ENCODE measurements around the gene FPGS.

The FPGS gene

DNA sequence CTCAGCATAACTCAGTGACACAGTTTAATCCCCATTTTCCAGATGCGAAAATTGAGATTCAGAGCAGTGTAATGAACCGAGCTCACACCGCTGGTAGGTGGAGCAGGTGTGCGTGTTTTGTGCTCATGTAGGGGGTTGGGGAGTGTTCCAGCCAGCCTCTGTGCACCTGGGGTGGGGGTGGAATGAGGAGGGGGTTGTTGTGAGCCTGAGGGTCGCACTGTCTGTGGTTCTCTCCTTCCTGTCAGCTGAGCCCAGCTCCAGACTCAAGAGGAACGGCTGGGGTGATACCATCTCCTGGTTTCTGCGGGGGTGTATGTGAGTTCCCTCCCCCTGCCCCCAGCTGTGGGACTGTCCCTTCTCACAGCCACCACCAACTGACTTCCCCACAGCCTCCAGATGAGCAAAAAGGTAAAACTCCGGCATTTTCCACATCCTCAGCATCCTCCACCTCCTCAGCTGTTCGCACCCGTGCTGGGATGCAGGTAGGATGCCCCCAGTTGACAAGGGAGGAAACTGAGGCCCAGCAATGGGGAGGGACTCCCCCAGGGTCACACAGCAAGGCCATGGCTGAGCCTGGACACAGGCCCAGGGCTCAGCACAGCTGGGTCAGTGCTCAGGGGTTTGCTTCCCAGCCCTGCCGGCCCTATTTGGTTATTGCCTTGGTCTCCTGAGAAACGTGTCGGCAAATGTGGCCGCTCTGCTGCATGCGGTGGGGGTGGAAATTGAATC is 26.3 kb upstream of the FPGS start:
- Histone ChIP-seq H3K9me3 (ENCODE audit: severe bottlenecking) (no peaks in the 10 kb centered on the region), H3K27me3 (ENCODE audit: insufficient read depth, poor library complexity, severe bottlenecking) (no peaks in the 10 kb centered on the region), H3K4me3 (ENCODE audit: severe bottlenecking) (no peak overlapping the region), H3K27ac (ENCODE audit: poor library complexity, severe bottlenecking) (no peak overlapping the region), H3K4me1 (ENCODE audit: insufficient read depth, poor library complexity, severe bottlenecking) (no peaks in the 10 kb centered on the region), H3K36me3 (ENCODE audit: low read depth) (no peaks in the 10 kb centered on the region)
- ATAC-seq (ENCODE audit: low read depth), result no peak
- TF ChIP-seq, protein P1, sequence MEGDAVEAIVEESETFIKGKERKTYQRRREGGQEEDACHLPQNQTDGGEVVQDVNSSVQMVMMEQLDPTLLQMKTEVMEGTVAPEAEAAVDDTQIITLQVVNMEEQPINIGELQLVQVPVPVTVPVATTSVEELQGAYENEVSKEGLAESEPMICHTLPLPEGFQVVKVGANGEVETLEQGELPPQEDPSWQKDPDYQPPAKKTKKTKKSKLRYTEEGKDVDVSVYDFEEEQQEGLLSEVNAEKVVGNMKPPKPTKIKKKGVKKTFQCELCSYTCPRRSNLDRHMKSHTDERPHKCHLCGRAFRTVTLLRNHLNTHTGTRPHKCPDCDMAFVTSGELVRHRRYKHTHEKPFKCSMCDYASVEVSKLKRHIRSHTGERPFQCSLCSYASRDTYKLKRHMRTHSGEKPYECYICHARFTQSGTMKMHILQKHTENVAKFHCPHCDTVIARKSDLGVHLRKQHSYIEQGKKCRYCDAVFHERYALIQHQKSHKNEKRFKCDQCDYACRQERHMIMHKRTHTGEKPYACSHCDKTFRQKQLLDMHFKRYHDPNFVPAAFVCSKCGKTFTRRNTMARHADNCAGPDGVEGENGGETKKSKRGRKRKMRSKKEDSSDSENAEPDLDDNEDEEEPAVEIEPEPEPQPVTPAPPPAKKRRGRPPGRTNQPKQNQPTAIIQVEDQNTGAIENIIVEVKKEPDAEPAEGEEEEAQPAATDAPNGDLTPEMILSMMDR (IDR thresholded peaks at IDR 0.05; ENCODE audit: poor library complexity, severe bottlenecking), result no peak
- DNase-seq (ENCODE audit: low spot score), result no peak

DNA sequence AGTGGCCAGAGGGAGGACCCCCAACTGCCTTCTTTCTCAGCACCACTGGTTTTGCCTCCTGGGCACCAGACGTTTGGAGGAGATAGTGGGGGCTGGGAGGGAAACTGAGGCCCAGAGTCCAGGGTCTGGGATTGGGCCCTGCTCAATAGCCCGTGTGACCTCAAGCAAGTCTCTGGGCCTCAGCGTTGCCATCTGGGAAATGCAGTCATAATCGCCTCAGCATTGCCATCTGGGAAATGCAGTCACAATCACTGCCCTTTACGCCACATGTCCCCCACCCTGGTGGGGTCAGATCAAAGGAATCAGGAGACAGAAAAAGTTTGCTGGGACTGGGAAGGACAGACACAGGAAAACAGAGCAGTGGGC is 25.8 kb upstream of the FPGS start:
- no peaks in the 10 kb centered on the region for H3K36me3 ChIP-seq (ENCODE audit: low read depth)
- ATAC-seq (ENCODE audit: low read depth), result no peak
- no peaks in the 10 kb centered on the region for H3K27me3 ChIP-seq (ENCODE audit: insufficient read depth, poor library complexity, severe bottlenecking)
- no peaks in the 10 kb centered on the region for H3K9me3 ChIP-seq (ENCODE audit: severe bottlenecking)
- no peaks in the 10 kb centered on the region for H3K4me1 ChIP-seq (ENCODE audit: insufficient read depth, poor library complexity, severe bottlenecking)
- H3K27ac ChIP-seq (ENCODE audit: poor library complexity, severe bottlenecking), result no peak overlapping the region
- no peak overlapping the region for H3K4me3 ChIP-seq (ENCODE audit: severe bottlenecking)
- TF ChIP-seq, protein P1 (IDR thresholded peaks at IDR 0.05; ENCODE audit: poor library complexity, severe bottlenecking), result no peak
- DNase-seq (ENCODE audit: low spot score), result no peak

DNA sequence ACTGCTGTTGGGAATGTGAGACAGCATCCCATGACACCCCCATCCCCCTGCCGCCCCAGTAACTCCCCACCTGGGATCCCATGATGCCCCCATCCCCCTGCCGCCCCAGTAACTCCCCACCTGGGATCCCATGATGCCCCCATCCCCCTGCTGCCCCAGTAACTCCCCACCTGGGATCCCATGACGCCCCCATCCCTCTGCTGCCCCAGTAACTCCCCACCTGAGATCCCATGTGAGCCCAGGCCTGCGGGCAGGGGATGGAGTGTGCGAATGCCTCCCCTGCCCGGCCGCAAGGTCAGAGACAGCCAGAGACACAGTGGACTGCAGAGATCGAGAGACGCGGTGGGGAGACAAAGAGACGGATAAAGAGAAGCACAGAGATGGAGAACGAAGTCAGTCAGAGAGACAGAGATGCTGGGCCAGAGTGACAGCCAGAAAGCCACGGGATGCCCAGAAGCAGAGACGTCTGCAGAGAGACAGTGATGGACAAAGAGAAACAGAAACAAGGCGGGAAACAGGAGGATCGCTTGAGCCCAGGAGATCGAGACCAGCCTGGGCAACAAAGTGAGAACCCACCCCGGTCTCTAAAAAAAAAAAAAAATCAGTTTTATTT is 25.2 kb upstream of the FPGS start:
- Histone ChIP-seq H3K4me1 (ENCODE audit: insufficient read depth, poor library complexity, severe bottlenecking) (no peaks in the 10 kb centered on the region), H3K27ac (ENCODE audit: poor library complexity, severe bottlenecking) (no peak overlapping the region), H3K9me3 (ENCODE audit: severe bottlenecking) (no peaks in the 10 kb centered on the region), H3K27me3 (ENCODE audit: insufficient read depth, poor library complexity, severe bottlenecking) (no peaks in the 10 kb centered on the region), H3K36me3 (ENCODE audit: low read depth) (no peaks in the 10 kb centered on the region), H3K4me3 (ENCODE audit: severe bottlenecking) (no peak overlapping the region)
- no peak for DNase-seq (ENCODE audit: low spot score)
- no peak for ATAC-seq (ENCODE audit: low read depth)
- TF ChIP-seq, protein P1 (IDR thresholded peaks at IDR 0.05; ENCODE audit: poor library complexity, severe bottlenecking), result no peak

DNA sequence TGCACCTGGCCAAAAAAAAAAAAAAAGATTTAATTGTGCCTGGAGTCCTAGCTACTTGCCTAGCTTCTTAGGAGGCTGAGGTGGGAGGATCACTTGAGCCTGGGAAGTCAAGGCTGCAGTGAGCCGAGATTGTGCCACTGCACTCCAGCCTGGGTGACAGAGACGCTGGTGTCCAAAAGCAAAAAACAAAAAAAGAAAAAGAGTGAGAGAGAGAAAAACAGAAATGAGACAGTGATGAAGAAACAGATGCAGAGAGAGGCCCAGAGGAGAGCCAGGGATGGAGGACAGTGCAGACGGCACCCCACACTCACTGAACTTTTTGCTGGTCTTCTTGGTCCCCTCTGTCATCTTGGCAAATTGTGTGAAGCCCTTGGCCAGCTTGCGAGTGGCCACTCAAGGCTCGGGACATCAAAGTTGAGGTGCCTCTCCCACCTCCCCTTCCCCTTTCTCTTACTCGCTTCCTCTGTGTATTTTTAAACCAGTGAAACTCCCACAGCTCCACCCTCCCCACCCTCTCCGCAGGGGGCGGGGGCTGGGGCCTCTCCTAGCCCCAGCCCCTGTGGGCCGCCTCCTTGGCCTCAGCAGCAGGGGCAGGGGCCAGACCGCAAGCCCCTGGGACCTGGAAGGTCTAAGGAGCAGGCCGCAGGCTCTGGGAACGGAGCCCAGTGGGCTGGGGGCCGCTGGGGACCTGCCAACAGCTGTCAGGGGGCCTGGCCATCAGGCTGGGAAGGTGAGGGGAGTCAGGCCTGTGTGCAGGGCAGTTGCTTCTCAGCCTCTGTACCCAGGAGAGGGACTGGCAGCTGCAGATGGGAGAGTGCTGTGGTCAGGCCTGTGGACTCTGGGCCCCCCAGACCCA is 24.2 kb upstream of the FPGS start, which contains the start of gene SH2D3C:
Gene SH2D3C (minus strand): TSS at position 387 of the 856 bp plus-strand sequence. CDS start 39 bp downstream, at position 348.
- Histone ChIP-seq H3K9me3 (ENCODE audit: severe bottlenecking) (no peaks in the 10 kb centered on the region), H3K27me3 (ENCODE audit: insufficient read depth, poor library complexity, severe bottlenecking) (no peaks in the 10 kb centered on the region), H3K4me1 (ENCODE audit: insufficient read depth, poor library complexity, severe bottlenecking) (no peaks in the 10 kb centered on the region), H3K27ac (ENCODE audit: poor library complexity, severe bottlenecking) (no peak within 1 kb of the TSS), H3K36me3 (ENCODE audit: low read depth) (no peaks in the 10 kb centered on the region), H3K4me3 (ENCODE audit: severe bottlenecking) (no peak within 1 kb of the TSS)
- DNase-seq (ENCODE audit: low spot score) (no peak), ATAC-seq (ENCODE audit: low read depth) (no peak)
- TF ChIP-seq, protein P1 (IDR thresholded peaks at IDR 0.05; ENCODE audit: poor library complexity, severe bottlenecking), result no peak
